ENCODE measurements around the gene PCMTD2. TPM values are rescaled to one million over a fixed set of nuclear protein-coding genes. Genes with fewer than 3 reads are reported as not detected.
A peak's percentile ranks its signal among the peaks of the same experiment; 100 is the strongest.

PCMTD2 gene
- total RNA-seq, 1 donor from 2014 or later, result 105 TPM

GRCh38 chr20:64209148-64209547 lies 46.4 kb upstream of the PCMTD2 start:
- DNase-seq (ENCODE audit: low spot score), result no peak
- Mint-ChIP-seq H3K27me3 (ENCODE audit: insufficient read depth, low read depth) (peaks cover 2% of the 10 kb centered on the region), H3K36me3 (no peaks in the 10 kb centered on the region), H3K4me1 (peaks cover 8% of the 10 kb centered on the region), H3K27ac (no peak overlapping the region), H3K9me3 (no peaks in the 10 kb centered on the region), H3K4me3 (no peak overlapping the region)
- Histone ChIP-seq H3K4me3 (no peak overlapping the region), H4K20me1 (ENCODE audit: low read depth) (no peaks in the 10 kb centered on the region), H3K27me3 (no peaks in the 10 kb centered on the region), H3K9ac (no peak overlapping the region), H3F3A (ENCODE audit: low read depth) (no peaks in the 10 kb centered on the region), H3K4me1 (no peaks in the 10 kb centered on the region), H3K27ac (no peak overlapping the region), H3K4me2 (no peak overlapping the region), H2AFZ (replicated peaks) (no peak overlapping the region), H3K36me3 (no peaks in the 10 kb centered on the region), H3K9me3 (ENCODE audit: low read depth) (no peaks in the 10 kb centered on the region), H3K79me2 (ENCODE audit: low read depth) (no peaks in the 10 kb centered on the region)
- no peak for TF ChIP-seq EZH2phosphoT487 (IDR thresholded peaks at IDR 0.05)
- TF ChIP-seq CTCF (IDR thresholded peaks at IDR 0.05), result no peak
- TF ChIP-seq EZH2 (IDR thresholded peaks at IDR 0.05), result no peak

GRCh38 chr20:64210656-64211369 lies 44.7 kb upstream of the PCMTD2 start:
- Histone ChIP-seq H2AFZ (replicated peaks) (no peak overlapping the region), H4K20me1 (ENCODE audit: low read depth) (no peaks in the 10 kb centered on the region), H3K27me3 (no peaks in the 10 kb centered on the region), H3K27ac (no peak overlapping the region), H3K4me1 (no peaks in the 10 kb centered on the region), H3K79me2 (ENCODE audit: low read depth) (no peaks in the 10 kb centered on the region), H3K36me3 (no peaks in the 10 kb centered on the region), H3F3A (ENCODE audit: low read depth) (no peaks in the 10 kb centered on the region), H3K4me3 (no peak overlapping the region), H3K9ac (no peak overlapping the region), H3K4me2 (no peak overlapping the region), H3K9me3 (ENCODE audit: low read depth) (no peaks in the 10 kb centered on the region)
- Mint-ChIP-seq H3K9me3 (no peaks in the 10 kb centered on the region), H3K36me3 (no peaks in the 10 kb centered on the region), H3K27me3 (ENCODE audit: insufficient read depth, low read depth) (peaks cover 2% of the 10 kb centered on the region), H3K4me3 (peak overlapping the region; percentile 41), H3K27ac (no peak overlapping the region), H3K4me1 (peaks cover 13% of the 10 kb centered on the region)
- TF ChIP-seq EZH2 (IDR thresholded peaks at IDR 0.05) (no peak), EZH2phosphoT487 (IDR thresholded peaks at IDR 0.05) (no peak), CTCF (IDR thresholded peaks at IDR 0.05) (no peak)
- DNase-seq (ENCODE audit: low spot score), result no peak

- H4K20me1 ChIP-seq (ENCODE audit: low read depth), result no peaks in the 10 kb centered on the region
- peaks cover 13% of the 10 kb centered on the region for H3K4me1 Mint-ChIP-seq
- H3K4me2 ChIP-seq, result no peak overlapping the region
- H3K27me3 Mint-ChIP-seq (ENCODE audit: insufficient read depth, low read depth), result peaks cover 2% of the 10 kb centered on the region
- H3K9me3 ChIP-seq (ENCODE audit: low read depth), result no peaks in the 10 kb centered on the region
- no peak overlapping the region for H3K27ac ChIP-seq
- no peaks in the 10 kb centered on the region for H3K9me3 Mint-ChIP-seq
- H3K9ac ChIP-seq, result no peak overlapping the region
- TF ChIP-seq EZH2phosphoT487 (IDR thresholded peaks at IDR 0.05) (no peak), CTCF (IDR thresholded peaks at IDR 0.05) (no peak), EZH2 (IDR thresholded peaks at IDR 0.05) (no peak)
- H3F3A ChIP-seq (ENCODE audit: low read depth), result no peaks in the 10 kb centered on the region
- no peaks in the 10 kb centered on the region for H3K36me3 ChIP-seq
- H3K4me1 ChIP-seq, result no peaks in the 10 kb centered on the region
- H3K79me2 ChIP-seq (ENCODE audit: low read depth), result no peaks in the 10 kb centered on the region
- no peak for DNase-seq (ENCODE audit: low spot score)
- no peak overlapping the region for H2AFZ ChIP-seq (replicated peaks)
- no peak overlapping the region for H3K4me3 ChIP-seq
- no peak overlapping the region for H3K4me3 Mint-ChIP-seq
- H3K27me3 ChIP-seq, result no peaks in the 10 kb centered on the region
- H3K36me3 Mint-ChIP-seq, result no peaks in the 10 kb centered on the region
- no peak overlapping the region for H3K27ac Mint-ChIP-seq
Measured at GRCh38 chr20:64211874-64212658, 43.5 kb upstream of the PCMTD2 start.
